Measurements from ENCODE around the gene ACIN1.

ACIN1 gene

GRCh38 chr14:23076785-23077408 lies 18.0 kb downstream of the ACIN1 start:
- no peak for DNase-seq

DNA sequence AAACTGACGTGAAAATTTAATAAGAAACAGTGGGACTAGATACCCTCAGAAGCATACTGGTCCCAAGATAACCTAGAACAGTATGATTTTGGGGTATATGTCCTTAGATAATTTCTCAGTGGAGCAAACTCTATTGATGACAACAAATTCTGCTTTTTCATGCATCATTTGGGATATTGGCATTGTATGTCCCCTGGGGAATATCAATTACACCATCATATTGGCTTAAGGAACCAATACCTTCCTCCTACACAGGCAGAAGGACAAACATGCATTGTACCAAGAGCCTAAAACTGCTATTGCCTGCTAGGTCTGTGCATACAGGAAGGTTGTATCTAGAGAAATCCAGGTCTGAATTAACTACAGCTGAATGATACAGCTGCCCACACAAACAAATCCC lies 20.0 kb downstream of the ACIN1 start:
- no peak for DNase-seq

- DNase-seq, result no peak
Measured at GRCh38 chr14:23071921-23072539, 22.9 kb downstream of the ACIN1 start.

DNA sequence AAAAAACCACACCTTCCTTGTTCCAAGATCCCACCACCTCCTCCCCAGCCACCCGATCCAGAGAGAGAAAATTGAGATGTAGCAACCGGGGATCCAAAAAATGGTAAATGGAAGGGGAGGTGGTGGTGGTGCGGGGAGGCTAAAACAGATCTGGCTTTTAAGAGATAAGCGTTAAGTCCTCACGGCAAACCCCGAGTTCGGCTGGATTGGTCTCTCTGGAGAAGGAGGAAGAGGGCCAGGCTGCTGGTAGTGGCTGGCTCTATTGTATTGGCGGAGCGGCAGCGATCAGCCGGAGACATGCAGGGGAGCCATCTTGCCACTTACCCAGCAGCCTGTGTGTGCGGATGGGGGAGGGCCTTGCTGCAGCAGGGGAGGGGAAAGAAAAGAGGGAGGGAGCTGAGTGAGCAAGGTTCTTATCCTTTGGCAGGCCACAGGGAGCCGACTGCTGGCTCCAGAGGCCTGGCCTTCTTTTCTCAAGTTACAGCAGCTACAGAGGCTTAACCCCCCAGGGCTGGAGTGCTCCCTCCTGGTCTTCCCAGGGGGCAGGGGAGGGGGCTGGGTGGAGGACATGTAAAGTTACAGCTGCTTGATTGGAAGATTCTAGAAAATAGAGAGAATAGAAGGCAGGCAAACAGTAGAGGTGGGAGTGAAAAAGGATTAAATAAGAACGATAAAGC lies 23.6 kb downstream of the ACIN1 start:
- no peak for DNase-seq

- DNase-seq, result no peak
Measured at GRCh38 chr14:23070262-23071129, 24.4 kb downstream of the ACIN1 start.

DNA sequence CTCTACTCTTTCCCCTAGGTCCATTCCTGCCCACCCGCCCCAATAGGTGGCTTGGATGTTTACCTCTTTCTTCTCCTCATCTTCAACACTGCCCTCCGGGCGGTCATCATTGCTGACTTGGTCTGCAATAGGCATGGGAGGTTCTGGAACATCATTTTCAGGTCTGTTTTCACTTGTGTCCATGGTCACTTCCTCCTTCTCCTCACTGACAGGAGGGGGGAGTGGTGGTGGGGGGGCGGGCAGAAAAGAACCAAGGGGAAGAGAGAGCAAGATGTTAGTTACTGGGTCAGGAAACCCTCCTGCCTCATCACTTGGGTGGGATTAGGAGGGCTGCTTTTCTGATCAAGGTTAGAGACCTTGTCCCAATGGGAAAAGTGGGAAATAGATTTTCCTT lies 25.5 kb downstream of the ACIN1 start:
- DNase-seq, result no peak

DNA sequence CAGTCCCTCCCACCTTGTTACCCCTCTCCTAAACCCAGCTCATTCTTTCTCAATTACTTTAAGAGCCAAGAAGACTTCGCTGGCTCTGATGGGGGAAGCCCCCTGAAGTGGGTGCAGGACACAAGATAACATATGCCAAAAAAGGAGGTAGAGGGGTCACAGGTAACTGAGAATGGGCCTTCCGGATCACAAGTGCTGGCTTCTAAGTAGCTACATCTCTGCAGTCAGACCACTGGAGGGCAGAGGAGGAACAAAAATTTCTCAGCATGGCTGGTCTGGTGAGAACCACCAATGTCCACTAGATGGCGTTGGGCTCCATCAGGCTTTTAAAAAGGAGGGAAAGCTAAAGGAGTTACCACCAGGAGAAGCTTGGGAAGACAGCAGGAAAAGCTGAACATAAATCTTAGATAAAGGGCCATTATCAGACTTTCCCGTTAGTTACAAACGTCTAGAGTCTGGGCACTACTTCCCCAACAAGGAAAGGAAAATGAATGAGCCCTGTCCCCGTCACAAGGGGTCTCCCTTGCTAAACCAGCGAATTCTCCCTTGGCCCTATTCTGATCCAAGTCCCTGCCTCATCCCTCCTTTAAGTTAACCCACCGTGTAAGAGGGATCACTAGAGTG lies 26.0 kb downstream of the ACIN1 start:
- no peak for DNase-seq

- DNase-seq, result no peak
Measured at GRCh38 chr14:23067847-23068788, 26.8 kb downstream of the ACIN1 start.

DNA sequence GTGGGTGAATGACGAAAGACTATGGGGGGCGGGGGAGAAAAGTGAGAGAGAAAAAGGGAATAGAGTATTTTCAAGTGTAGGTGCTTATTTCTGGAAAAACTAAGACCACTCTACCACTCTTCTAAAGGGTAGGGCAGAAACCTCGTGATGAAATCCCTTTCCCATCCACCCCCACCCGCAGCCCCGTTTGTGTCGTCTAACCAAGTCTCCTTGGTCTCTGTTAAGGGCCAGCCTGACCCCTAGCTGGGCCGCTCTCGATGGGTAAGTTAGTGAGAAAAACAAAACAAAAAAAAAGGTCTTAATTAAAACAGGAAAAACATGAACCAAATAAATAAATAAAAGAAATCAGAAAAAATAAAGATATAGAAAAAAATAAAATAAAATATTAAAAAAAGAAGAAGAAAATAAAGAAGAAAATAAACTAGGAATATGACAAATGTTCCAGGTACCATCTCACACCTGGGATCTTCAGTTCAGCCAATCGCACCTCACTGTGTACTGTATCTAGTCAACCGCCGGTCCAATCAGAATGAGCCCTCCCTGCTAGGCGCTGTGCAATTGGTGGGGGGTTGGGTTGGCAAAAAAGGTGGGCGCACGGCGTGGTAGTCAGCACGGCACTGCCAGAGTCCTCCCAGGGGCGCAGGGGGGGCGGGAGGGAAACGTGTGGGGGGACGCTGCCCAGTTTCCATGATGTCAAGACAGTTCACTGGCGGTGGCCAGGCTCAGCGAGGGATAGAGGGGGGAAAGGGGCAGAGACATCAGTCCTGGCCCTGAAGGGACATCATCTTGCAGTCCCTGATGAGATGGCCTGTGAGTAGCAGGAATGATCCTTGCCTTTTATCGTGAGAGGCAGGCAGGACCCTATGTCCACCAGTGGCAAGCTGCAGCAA lies 27.8 kb downstream of the ACIN1 start:
- DNase-seq, result no peak

- no peak for DNase-seq
Measured at GRCh38 chr14:23066368-23066767, 28.6 kb downstream of the ACIN1 start.

DNA sequence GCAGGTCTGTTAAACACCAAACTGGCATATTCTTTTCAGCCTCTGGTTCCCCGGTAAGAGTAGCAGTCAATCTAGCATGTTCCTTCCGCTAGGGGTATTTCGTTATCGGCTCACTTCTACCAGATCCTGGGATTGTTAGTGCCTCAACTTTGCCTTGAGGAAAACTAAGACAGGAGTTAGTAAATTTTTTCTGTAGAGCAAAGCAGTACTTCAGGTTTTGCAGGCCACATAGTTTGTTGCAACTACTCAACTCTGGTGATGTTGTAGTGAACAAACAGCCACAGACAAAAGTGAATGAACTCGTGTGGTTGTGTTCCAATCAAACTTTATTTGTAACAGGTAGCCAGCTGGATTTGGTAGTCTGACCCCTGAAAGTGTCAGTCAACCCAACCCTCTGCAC lies 31.3 kb downstream of the ACIN1 start:
- DNase-seq, result no peak

DNA sequence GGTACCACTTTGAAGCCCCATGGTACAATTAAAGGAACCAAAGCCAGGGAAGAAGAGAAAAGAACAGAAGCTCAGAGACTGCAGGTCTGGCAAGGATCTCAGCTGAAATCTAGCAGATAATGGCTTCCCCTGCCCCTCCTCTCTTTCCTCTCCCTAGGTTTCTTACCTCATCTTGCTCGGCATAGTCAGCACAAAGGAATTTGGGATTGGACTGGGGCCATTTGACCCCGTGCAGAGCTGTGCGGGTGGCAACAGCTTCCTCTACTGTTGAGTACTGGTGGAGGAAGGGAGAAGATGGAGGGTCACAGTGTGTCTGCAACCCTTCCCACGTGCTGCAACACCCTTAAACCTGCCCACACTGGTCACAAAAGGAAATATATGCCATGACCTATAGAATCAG lies 32.9 kb downstream of the ACIN1 start:
- no peak for DNase-seq

- no peak for DNase-seq
Measured at GRCh38 chr14:23060536-23061260, 34.2 kb downstream of the ACIN1 start.

DNA sequence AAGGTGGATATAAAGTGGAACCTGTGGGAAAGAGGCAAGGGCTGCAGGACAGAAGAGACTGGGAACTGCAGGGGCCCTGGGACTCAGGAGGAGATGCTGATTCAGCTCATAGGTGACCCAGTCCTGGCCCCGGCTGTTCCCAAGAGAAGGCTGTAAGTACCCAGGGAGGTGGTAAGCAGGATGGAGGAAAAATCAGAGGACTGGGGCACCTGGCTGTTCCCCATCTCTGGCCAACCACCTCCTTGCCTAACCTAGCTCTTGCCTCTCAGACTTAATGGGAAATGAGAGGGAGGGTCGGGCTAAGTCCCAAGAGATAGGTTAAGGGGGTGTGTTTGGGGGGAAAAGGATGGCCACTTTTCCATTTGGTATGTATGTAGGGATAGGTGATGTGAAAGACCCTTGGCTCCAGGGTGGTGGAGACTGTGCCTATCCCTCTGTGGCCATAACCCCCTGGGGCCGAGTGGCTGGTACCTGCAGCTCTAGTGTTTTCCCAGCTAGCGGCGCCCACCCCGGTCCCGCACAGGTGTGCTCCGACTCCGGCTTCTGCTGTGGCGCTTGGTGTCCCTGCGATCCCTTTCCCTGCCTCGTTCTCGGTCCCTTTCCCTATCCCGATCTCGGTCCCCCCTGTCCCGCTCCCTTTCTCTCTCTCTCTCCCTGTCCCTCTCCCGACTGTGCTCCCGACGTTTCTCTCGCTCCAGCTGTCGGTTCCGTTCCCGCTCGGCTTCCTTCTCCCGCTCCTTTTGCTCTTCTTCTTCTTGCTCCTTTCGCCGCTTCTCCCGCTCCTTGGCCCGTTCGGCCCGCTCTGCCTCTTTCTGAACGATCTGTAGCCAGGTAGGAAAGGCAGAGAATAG lies 36.1 kb downstream of the ACIN1 start:
- DNase-seq, result no peak

- DNase-seq, result no peak
Measured at GRCh38 chr14:23057757-23058653, 36.9 kb downstream of the ACIN1 start.

- DNase-seq, result no peak
Measured at GRCh38 chr14:23056956-23057756, 37.8 kb downstream of the ACIN1 start, which contains the start of gene CDH24. TSS of gene CDH24 (minus strand) at chr14:23057520. CDS start at chr14:23055733, 1,787 bp downstream.
